ENCODE measurements around the gene SRRM3.

- TF ChIP-seq POLR2A (IDR thresholded peaks at IDR 0.05) (no peak), CTCF (IDR thresholded peaks at IDR 0.05) (no peak)
Measured at GRCh38 chr7:76296743-76297740, 95.3 kb downstream of the SRRM3 start.
